Omental fat pad (tissue), 4 donors: Measurements from ENCODE around the gene ZNF668. TPM values are rescaled to one million over a fixed set of nuclear protein-coding genes. Genes with fewer than 3 reads are reported as not detected.

Experiments used
- ATAC-seq: fragments of 150-250 bp; one replicate; pipeline ENCODE4 v1.9.1; 2016; ENCODE audit warnings: mild to moderate bottlenecking, moderate library complexity; ENCODE audit not compliant: low FRiP score
- DNase-seq: peaks from one replicate; pipeline ENCODE4 v3.0.0-alpha.2; 2019; ENCODE audit warnings: low spot score
- CTCF ChIP-seq, 3 donors: fragments of 450-650 bp; IDR thresholded peaks; one replicate each; pipeline ENCODE4 v1.5.1; 2016 to 2017; ENCODE audit warnings: antibody characterized with exemption in 3 of 3, mild to moderate bottlenecking in 3 of 3, moderate library complexity in 2 of 3
- total RNA-seq, 4 donors: library from RNA; depleted of rRNA; stranded (reverse); fragments of >200 nt; gene quantifications; one replicate each; pipeline ENCODE4 v1.1.0, GENCODE V29; 2016

ZNF668 gene
- total RNA-seq, 4 donors from 2014 or later = 7.4 to 13.9 (median 10.8) TPM

- no peak for TF ChIP-seq CTCF (IDR thresholded peaks at IDR 0.05)
- peak; percentile 31 for DNase-seq
- peak; percentile 94 for ATAC-seq
Measured at GRCh38 chr16:31064882-31065461, 9.1 kb downstream of the ZNF668 start.

- DNase-seq (no peak), ATAC-seq (no peak)
- no peak for TF ChIP-seq CTCF (IDR thresholded peaks at IDR 0.05)
Measured at GRCh38 chr16:31063843-31064611, 10.0 kb downstream of the ZNF668 start.

- ATAC-seq (no peak), DNase-seq (no peak)
- TF ChIP-seq CTCF (IDR thresholded peaks at IDR 0.05) = no peak
Measured at GRCh38 chr16:31063495-31063842, 10.6 kb downstream of the ZNF668 start.

GRCh38 chr16:31061813-31062440 is 12.1 kb downstream of the ZNF668 start:
- TF ChIP-seq CTCF (IDR thresholded peaks at IDR 0.05) = no peak
- ATAC-seq = no peak
- DNase-seq = no peak

GRCh38 chr16:31061126-31061812 is 12.8 kb downstream of the ZNF668 start:
- DNase-seq = no peak

GRCh38 chr16:31055613-31056012 is 18.4 kb downstream of the ZNF668 start:
- TF ChIP-seq CTCF (IDR thresholded peaks at IDR 0.05) = no peak
- no peak for ATAC-seq
- DNase-seq = no peak

More at GRCh38 chr16:31061126-31061812, 12.8 kb downstream of the ZNF668 start:
- ATAC-seq = no peak
- no peak for TF ChIP-seq CTCF (IDR thresholded peaks at IDR 0.05)
